B cell (primary cell): Measurements from ENCODE around the gene NAGLU. TPM values are rescaled to one million over a fixed set of nuclear protein-coding genes. Genes with fewer than 3 reads are reported as not detected.
A peak's percentile ranks its signal among the peaks of the same experiment; 100 is the strongest.

ENCODE experiments used
- ATAC-seq: fragments of 200-7000 bp; cut with Tn5 transposase; one replicate; pipeline ENCODE4 v1.10.0; 2021; ENCODE audit warnings: low read depth, mild to moderate bottlenecking, moderate number of reproducible peaks, moderate library complexity
- CTCF ChIA-PET: fragments of 350-600 bp; sonication (Branson Sonifier 250); formaldehyde crosslinking; loops from one replicate; lab custom pipeline; 2021; ENCODE audit warnings: antibody characterized with exemption, inconsistent platforms; lab: Charles Lee
- POLR2A ChIA-PET: fragments of 350-600 bp; sonication (Branson Sonifier 250); formaldehyde crosslinking; loops from one replicate; lab custom pipeline; 2021; ENCODE audit warnings: antibody characterized with exemption; lab: Charles Lee
- DNase-seq: peaks from one replicate; pipeline ENCODE4 v3.0.0; 2013
- H2AFZ ChIP-seq: 2 replicates; pipeline ENCODE4 v1.6.1; 2012; ENCODE audit warnings: mild to moderate bottlenecking, low read depth, low read length; ENCODE audit not compliant: insufficient read depth, poor library complexity, severe bottlenecking
- H3K27ac ChIP-seq, 2 donors: 1 replicate in 1 of 2; 2 replicates in 1 of 2; pipeline ENCODE4 v1.5.1; 2012 to 2013; ENCODE audit warnings: low read length in 2 of 2, mild to moderate bottlenecking in 2 of 2, moderate library complexity in 1 of 2
- H3K27me3 ChIP-seq, 4 experiments: fragments of 200-600 bp in 1 of 4; sonication (generic) in 1 of 4; replicated peaks in 1 of 4; 1 replicate in 2 of 4; 2 replicates in 2 of 4; pipeline versions ENCODE4 v1.6.1 to v1.7.0; 2013 to 2016; ENCODE audit warnings: low read length in 3 of 4, mild to moderate bottlenecking in 2 of 4, mixed read lengths in 1 of 4, moderate library complexity in 1 of 4; ENCODE audit not compliant: insufficient read depth in 4 of 4, control insufficient read depth in 3 of 4; ENCODE audit errors: control extremely low read depth in 1 of 4
- H3K36me3 ChIP-seq, 2 experiments: replicated peaks in 1 of 2; 1 replicate in 1 of 2; 2 replicates in 1 of 2; pipeline versions ENCODE4 v1.6.1 to v1.7.1; 2013; ENCODE audit warnings: low read length in 1 of 2; ENCODE audit not compliant: insufficient read depth in 2 of 2, control insufficient read depth in 1 of 2; ENCODE audit errors: control extremely low read depth in 1 of 2, extremely low read depth in 1 of 2
- H3K4me1 ChIP-seq, 2 donors: fragments of 200-600 bp in 1 of 2; sonication (generic) in 1 of 2; 1 replicate in 1 of 2; 2 replicates in 1 of 2; pipeline versions ENCODE4 v1.5.1 to v1.6.1; 2013 to 2017; ENCODE audit warnings: low read length in 2 of 2; ENCODE audit not compliant: control insufficient read depth in 2 of 2, insufficient read depth in 2 of 2
- H3K4me2 ChIP-seq: replicated peaks from 2 replicates; pipeline ENCODE3; 2012; ENCODE audit warnings: mild to moderate bottlenecking, low read depth, low read length; ENCODE audit not compliant: poor library complexity, severe bottlenecking
- H3K4me3 ChIP-seq, 5 experiments: fragments of 200-600 bp in 1 of 5; sonication (generic) in 1 of 5; 1 replicate in 3 of 5; 2 replicates in 2 of 5; pipeline versions ENCODE4 v1.5.1 to v1.7.0; 2011 to 2016; ENCODE audit warnings: low read length in 4 of 5, mild to moderate bottlenecking in 4 of 5, low read depth in 2 of 5, control low read depth in 1 of 5, moderate library complexity in 1 of 5; ENCODE audit not compliant: insufficient read depth in 1 of 5; ENCODE audit errors: control extremely low read depth in 1 of 5, extremely low read depth in 1 of 5
- H3K79me2 ChIP-seq: fragments of 200-600 bp; sonication (generic); one replicate; pipeline ENCODE4 v1.6.0; 2016; ENCODE audit warnings: low read length; ENCODE audit not compliant: control insufficient read depth, insufficient read depth
- H3K9ac ChIP-seq: fragments of 200-600 bp; sonication (generic); 2 replicates; pipeline ENCODE4 v1.6.1; 2017; ENCODE audit warnings: mild to moderate bottlenecking, low read length, moderate library complexity
- H3K9me3 ChIP-seq, 3 donors: one replicate each; pipeline versions ENCODE4 v1.6.1 to v1.7.1; 2013; ENCODE audit warnings: low read length in 2 of 3; ENCODE audit not compliant: control insufficient read depth in 2 of 3, insufficient read depth in 1 of 3; ENCODE audit errors: control extremely low read depth in 1 of 3
- H4K20me1 ChIP-seq: 2 replicates; pipeline ENCODE4 v1.6.0; 2012; ENCODE audit warnings: mild to moderate bottlenecking, low read length; ENCODE audit not compliant: insufficient read depth, control insufficient read depth, poor library complexity, severe bottlenecking
- H3K27ac Mint-ChIP-seq: one replicate; pipeline ENCODE4 v1.8.0; 2021; ENCODE audit warnings: mixed read lengths
- H3K27me3 Mint-ChIP-seq: one replicate; pipeline ENCODE4 v1.8.0; 2021; ENCODE audit warnings: mixed read lengths
- H3K4me1 Mint-ChIP-seq: one replicate; pipeline ENCODE4 v1.8.0; 2021; ENCODE audit warnings: mixed read lengths
- H3K4me3 Mint-ChIP-seq: one replicate; pipeline ENCODE4 v1.8.0; 2021; ENCODE audit warnings: mixed read lengths
- H3K9me3 Mint-ChIP-seq: one replicate; pipeline ENCODE4 v1.8.0; 2022; ENCODE audit warnings: mixed read lengths; ENCODE audit not compliant: insufficient read depth
- EZH2 ChIP-seq: IDR thresholded peaks from 2 replicates; pipeline ENCODE4 v1.6.1; 2012; ENCODE audit warnings: borderline replicate concordance, low read depth, mild to moderate bottlenecking, moderate library complexity, low read length; ENCODE audit not compliant: insufficient read depth, poor library complexity, severe bottlenecking
- WGBS: methylation state at CpG from one replicate; pipeline ENCODE4 v1.1.5; 2013; ENCODE audit warnings: missing lambda C conversion rate; ENCODE audit not compliant: insufficient coverage; 5-methylcytosine and 5-hydroxymethylcytosine counted together
- intact Hi-C: fragments of 100-400 bp; cut with micrococcal nuclease; formaldehyde crosslinking; loops from one replicate; pipeline ENCODE4 v1.10.0; 2022
- polyA plus RNA-seq: library from polyadenylated mRNA; depleted of rRNA; stranded (reverse); fragments of >200 nt; gene quantifications from 2 replicates; pipeline ENCODE4 v1.2.3, GENCODE V29; 2012
- total RNA-seq, 2 donors: library from RNA; stranded (reverse); fragments of 120-200 nt in 1 of 2; gene quantifications; 1 replicate in 1 of 2; 2 replicates in 1 of 2; pipeline versions ENCODE4 v1.2.3 to v1.2.4, GENCODE V29; 2013 to 2022
- TF ChIP-seq, protein P1 (sequence below): fragments of 200-600 bp; IDR thresholded peaks from one replicate; pipeline ENCODE4 v1.8.0; 2022; ENCODE audit warnings: antibody characterized with exemption, mild to moderate bottlenecking

NAGLU gene
- total and polyA plus RNA-seq, 2 donors (not counting 1 experiment from before 2014, with no cell fraction given) = 44.8 to 52.4 TPM

DNA sequence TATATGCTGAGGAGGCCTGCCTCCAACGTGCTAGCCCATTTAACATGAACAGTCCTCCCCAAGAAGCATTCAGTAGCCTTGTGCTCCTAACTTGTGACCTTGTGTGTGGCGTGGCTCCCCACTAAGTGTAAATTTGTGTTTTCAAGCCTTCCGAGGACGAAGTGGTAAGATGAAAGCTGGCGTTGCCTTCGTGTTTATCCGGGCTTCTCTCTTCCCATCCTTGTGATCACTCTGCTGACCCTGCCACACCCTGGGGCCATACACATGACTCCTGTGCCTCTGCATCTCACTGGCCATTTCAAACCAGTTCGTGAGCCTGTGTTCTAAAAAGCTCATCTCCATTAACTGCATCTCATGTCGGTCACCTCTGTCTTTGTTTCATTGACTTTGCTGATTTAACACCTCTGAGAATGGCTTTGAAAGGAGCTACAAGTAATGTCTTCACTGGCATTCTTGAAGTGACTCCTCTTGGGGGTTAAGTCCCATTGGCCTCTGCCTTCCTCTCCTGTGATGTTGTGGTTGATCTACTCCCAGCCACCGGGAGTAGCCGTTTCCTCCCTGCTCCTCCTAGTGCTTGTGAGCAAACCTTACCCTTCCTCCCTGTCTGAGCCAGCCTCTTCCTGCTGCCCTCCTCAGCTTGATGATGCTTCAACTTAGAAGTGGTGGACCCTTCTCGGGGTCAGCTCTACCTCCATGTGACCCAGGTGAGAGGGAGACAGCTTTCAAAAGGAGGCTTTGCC lies 27.4 kb upstream of the NAGLU start:
- H4K20me1 ChIP-seq = no peaks in the 10 kb centered on the region
- H3K4me1 Mint-ChIP-seq = peaks cover 14% of the 10 kb centered on the region
- no peaks in the 10 kb centered on the region for H3K9me3 ChIP-seq
- WGBS = 76% methylated on average over 9 of the region's 12 CpGs
- H3K27me3 Mint-ChIP-seq = no peaks in the 10 kb centered on the region
- no peaks in the 10 kb centered on the region for H3K79me2 ChIP-seq
- H3K36me3 ChIP-seq = peaks cover 0 to 56% of the 10 kb centered on the region in 2 experiments
- ATAC-seq = no peak
- H3K27ac Mint-ChIP-seq = no peak overlapping the region
- H3K4me2 ChIP-seq = no peak overlapping the region
- POLR2A ChIA-PET = no interaction called here
- no peak for TF ChIP-seq EZH2
- TF ChIP-seq, protein P1, sequence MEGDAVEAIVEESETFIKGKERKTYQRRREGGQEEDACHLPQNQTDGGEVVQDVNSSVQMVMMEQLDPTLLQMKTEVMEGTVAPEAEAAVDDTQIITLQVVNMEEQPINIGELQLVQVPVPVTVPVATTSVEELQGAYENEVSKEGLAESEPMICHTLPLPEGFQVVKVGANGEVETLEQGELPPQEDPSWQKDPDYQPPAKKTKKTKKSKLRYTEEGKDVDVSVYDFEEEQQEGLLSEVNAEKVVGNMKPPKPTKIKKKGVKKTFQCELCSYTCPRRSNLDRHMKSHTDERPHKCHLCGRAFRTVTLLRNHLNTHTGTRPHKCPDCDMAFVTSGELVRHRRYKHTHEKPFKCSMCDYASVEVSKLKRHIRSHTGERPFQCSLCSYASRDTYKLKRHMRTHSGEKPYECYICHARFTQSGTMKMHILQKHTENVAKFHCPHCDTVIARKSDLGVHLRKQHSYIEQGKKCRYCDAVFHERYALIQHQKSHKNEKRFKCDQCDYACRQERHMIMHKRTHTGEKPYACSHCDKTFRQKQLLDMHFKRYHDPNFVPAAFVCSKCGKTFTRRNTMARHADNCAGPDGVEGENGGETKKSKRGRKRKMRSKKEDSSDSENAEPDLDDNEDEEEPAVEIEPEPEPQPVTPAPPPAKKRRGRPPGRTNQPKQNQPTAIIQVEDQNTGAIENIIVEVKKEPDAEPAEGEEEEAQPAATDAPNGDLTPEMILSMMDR = no peak
- H3K4me1 ChIP-seq = peaks cover 7 to 12% of the 10 kb centered on the region in 2 donors
- CTCF ChIA-PET = interaction anchor here (1.1 to 1.5 kb wide), 3 partner anchors 9 to 21 kb away, joined by 3 to 4 read pairs (median 3); no protein-coding TSS in a partner anchor
- no peaks in the 10 kb centered on the region for H3K9me3 Mint-ChIP-seq
- no peak overlapping the region for H3K4me3 Mint-ChIP-seq
- no peak overlapping the region for H3K27ac ChIP-seq
- H3K9ac ChIP-seq = no peak overlapping the region
- intact Hi-C loops = no loop called here
- H3K4me3 ChIP-seq = no peak overlapping the region
- no peaks in the 10 kb centered on the region for H3K27me3 ChIP-seq
- no peak for DNase-seq
- no peak overlapping the region for H2AFZ ChIP-seq

DNA sequence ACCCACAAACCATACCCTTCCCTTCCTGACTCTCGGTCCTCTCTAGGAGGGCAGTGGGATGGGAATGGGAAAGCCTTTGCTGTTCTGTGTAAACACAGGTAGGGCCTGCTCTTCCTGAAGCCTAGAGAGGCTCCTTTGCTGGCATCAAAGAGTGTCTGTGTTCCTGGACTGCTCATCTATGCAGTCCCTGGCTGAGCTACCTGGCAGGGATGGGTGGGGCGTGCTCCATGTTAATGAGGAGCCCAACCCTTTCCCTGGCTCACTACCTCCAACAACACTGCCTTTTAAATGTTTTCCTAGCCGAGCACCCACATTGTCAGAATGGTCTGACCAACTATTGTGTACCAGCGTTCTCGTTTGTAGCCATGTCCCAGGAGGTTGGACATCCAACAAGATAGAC lies 26.6 kb upstream of the NAGLU start:
- Histone ChIP-seq H3K9me3 (no peaks in the 10 kb centered on the region), H3K79me2 (no peaks in the 10 kb centered on the region), H3K4me3 (no peak overlapping the region), H3K36me3 (peaks cover 0 to 60% of the 10 kb centered on the region in 2 experiments), H3K27me3 (no peaks in the 10 kb centered on the region), H3K9ac (no peak overlapping the region), H4K20me1 (no peaks in the 10 kb centered on the region), H3K4me1 (peaks cover 7 to 12% of the 10 kb centered on the region in 2 donors), H2AFZ (no peak overlapping the region), H3K4me2 (no peak overlapping the region), H3K27ac (no peak overlapping the region)
- DNase-seq (no peak), ATAC-seq (no peak)
- intact Hi-C loops = no loop called here
- Mint-ChIP-seq H3K4me1 (peaks cover 14% of the 10 kb centered on the region), H3K9me3 (no peaks in the 10 kb centered on the region), H3K27me3 (no peaks in the 10 kb centered on the region), H3K27ac (peak overlapping the region; percentile 32), H3K4me3 (no peak overlapping the region)
- no peak for TF ChIP-seq EZH2
- TF ChIP-seq, protein P1 = no peak
- 76% methylated on average over 4 of the region's 5 CpGs for WGBS
- ChIA-PET POLR2A (no interaction called here), CTCF (interaction anchor here (1.1 to 1.5 kb wide), 2 partner anchors 8 to 20 kb away, joined by 3 to 4 read pairs; no protein-coding TSS in a partner anchor)
